Skeletal muscle tissue (tissue), 4 donors: ENCODE results near the gene EEF1G. TPM values are rescaled to one million over a fixed set of nuclear protein-coding genes. Genes with fewer than 3 reads are reported as not detected.
A peak's percentile ranks its signal among the peaks of the same experiment; 100 is the strongest.

Experiments
- H3K27ac ChIP-seq: one replicate; pipeline ENCODE4 v1.7.0; 2013; ENCODE audit warnings: mild to moderate bottlenecking, low read depth, low read length, inconsistent platforms
- H3K27me3 ChIP-seq, 3 donors: one replicate each; pipeline ENCODE4 v1.7.0; 2013; ENCODE audit warnings: low read length in 3 of 3; ENCODE audit not compliant: control insufficient read depth in 3 of 3, insufficient read depth in 3 of 3
- H3K36me3 ChIP-seq, 3 donors: one replicate each; pipeline ENCODE4 v1.7.0; 2013; ENCODE audit warnings: low read length in 3 of 3; ENCODE audit not compliant: control insufficient read depth in 3 of 3, insufficient read depth in 3 of 3
- H3K4me1 ChIP-seq, 3 donors: one replicate each; pipeline ENCODE4 v1.7.0; 2013; ENCODE audit warnings: low read length in 3 of 3, mild to moderate bottlenecking in 3 of 3; ENCODE audit not compliant: control insufficient read depth in 3 of 3, insufficient read depth in 3 of 3
- H3K4me3 ChIP-seq, 3 donors: one replicate each; pipeline ENCODE4 v1.7.0; 2013; ENCODE audit warnings: low read length in 3 of 3
- H3K9ac ChIP-seq, 3 donors: one replicate each; pipeline ENCODE4 v1.7.0; 2013; ENCODE audit warnings: low read length in 3 of 3, mild to moderate bottlenecking in 3 of 3, moderate library complexity in 2 of 3, low read depth in 1 of 3
- H3K9me3 ChIP-seq, 3 donors: one replicate each; pipeline ENCODE4 v1.7.0; 2013; ENCODE audit warnings: low read length in 3 of 3; ENCODE audit not compliant: control insufficient read depth in 3 of 3
- total RNA-seq: library from RNA; depleted of rRNA; stranded (reverse); fragments of >200 nt; gene quantifications from one replicate; pipeline ENCODE4 v1.2.3, GENCODE V29; 2014
- donor health status: Osteomylitis.

The EEF1G gene
- total RNA-seq, 1 donor from 2014 or later, result 2,520 TPM

DNA sequence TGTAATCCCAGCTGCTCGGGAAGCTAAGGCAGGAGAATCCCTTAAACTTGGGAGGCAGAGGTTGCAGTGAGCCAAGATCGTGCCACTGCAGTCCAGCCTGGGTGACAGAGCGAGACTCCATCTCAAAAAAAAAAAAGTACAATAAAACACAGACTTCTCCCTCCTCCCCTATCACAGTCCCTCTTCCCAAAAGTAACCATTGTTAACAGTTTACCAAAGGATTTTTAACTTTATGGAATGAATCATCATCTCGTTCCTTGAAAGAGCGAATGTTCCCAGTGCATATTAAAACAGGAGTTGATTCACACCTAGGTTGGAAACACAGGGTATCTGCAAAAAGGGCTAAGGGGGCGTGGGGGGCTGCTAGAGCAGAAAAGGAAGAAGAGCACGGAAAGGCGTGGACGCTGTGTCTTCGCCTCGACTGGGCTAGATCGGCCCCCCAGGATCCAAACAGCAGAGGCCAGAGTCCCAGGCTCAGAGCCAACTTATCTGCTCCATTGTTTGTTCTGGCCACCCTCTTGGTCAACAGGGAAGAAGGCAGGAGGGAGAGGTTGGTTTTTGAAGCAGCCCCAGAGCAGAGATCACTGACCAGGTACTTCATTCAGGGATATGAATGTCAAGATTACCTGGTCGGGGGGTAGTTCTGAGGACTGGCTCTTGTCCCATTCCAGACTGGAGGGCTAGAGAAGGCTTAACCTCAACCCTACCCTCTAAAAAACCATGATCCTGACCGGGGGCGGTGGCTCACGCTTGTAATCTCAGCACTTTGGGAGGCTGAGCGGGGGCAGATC is 25.0 kb downstream of the EEF1G start:
- Histone ChIP-seq H3K9ac (peak overlapping the region; percentile 0 to 100 (median 98)), H3K4me1 (peaks cover 49 to 76% (median 75%) of the 10 kb centered on the region in 3 donors), H3K9me3 (no peaks in the 10 kb centered on the region), H3K27ac (peak overlapping the region; percentile 94), H3K27me3 (no peaks in the 10 kb centered on the region), H3K4me3 (peak overlapping the region in 1 of 3 donors; percentile 72), H3K36me3 (peaks cover 0 to 2% (median 0%) of the 10 kb centered on the region in 3 donors)

DNA sequence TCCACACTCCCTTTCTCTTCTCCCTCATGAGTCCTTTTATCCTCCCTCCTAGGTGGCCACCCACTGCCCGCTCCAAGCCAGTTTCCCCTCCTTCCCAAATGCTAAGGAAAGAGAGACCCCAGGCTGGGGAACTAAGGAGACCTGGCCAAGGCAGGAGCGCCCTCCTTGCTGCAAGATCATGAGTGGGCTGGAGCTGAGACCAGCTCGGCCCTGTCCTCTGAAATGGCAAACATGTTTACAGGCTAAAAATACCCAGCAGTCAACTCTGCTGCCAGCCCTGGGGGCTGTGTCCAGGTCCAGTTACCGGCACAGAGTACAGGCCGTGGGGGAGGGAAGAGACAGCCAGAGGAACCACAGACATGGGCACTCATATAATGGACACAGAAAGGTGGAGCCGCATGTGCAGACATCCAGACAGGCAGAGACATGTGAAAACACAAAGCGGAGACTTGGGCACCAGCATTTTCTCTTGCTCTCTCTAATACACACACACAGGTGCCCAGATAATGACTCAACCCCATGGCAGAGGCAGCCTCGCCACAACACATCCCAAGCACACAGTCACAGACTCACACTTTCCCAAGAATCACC is 25.9 kb downstream of the EEF1G start:
- Histone ChIP-seq H3K27me3 (no peaks in the 10 kb centered on the region), H3K9me3 (no peaks in the 10 kb centered on the region), H3K4me1 (peaks cover 50 to 76% (median 75%) of the 10 kb centered on the region in 3 donors), H3K4me3 (peak overlapping the region; percentile 72 to 84 (median 83)), H3K36me3 (peaks cover 0 to 4% (median 0%) of the 10 kb centered on the region in 3 donors), H3K9ac (peak overlapping the region; percentile 97 to 100 (median 98)), H3K27ac (peak overlapping the region; percentile 94)

DNA sequence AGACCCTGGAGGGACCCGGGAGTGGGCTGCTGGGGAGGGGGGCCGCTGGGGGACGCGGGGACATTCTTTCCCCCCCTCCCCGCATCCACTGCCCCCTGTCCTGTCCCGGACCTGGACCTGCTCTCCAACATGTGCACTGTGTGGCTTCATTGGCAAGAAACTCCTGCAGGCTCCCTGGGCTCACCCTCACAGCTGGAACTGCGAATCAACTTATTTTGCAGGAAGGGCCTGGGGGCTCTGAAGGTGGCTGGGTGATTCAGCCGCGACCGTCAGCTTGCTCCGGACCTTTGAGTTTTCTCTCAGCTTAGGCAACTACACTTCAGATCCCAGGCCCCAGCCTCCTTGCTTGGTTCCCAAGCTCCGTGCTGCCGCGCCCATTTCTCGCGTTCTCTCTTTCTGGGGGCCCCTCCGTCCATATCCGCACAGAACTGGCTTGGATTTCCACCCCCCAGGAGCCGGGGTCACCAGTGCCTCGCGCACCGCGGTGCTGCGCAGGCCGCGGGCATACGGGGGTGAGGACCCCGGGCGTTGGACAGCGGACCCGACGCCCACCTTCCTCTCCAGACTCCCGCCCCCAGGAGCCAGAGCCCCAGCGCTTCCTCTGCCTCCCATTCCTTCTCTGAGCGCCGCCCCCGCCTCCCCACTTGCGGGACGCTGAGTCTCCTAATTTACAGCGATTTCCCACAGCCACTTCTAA is 26.6 kb downstream of the EEF1G start:
- Histone ChIP-seq H3K27ac (peak overlapping the region; percentile 94), H3K27me3 (no peaks in the 10 kb centered on the region), H3K4me3 (peak overlapping the region; percentile 72 to 84 (median 83)), H3K36me3 (peaks cover 0 to 4% (median 0%) of the 10 kb centered on the region in 3 donors), H3K4me1 (peaks cover 50 to 76% (median 75%) of the 10 kb centered on the region in 3 donors), H3K9ac (peak overlapping the region; percentile 97 to 100 (median 98)), H3K9me3 (no peaks in the 10 kb centered on the region)

DNA sequence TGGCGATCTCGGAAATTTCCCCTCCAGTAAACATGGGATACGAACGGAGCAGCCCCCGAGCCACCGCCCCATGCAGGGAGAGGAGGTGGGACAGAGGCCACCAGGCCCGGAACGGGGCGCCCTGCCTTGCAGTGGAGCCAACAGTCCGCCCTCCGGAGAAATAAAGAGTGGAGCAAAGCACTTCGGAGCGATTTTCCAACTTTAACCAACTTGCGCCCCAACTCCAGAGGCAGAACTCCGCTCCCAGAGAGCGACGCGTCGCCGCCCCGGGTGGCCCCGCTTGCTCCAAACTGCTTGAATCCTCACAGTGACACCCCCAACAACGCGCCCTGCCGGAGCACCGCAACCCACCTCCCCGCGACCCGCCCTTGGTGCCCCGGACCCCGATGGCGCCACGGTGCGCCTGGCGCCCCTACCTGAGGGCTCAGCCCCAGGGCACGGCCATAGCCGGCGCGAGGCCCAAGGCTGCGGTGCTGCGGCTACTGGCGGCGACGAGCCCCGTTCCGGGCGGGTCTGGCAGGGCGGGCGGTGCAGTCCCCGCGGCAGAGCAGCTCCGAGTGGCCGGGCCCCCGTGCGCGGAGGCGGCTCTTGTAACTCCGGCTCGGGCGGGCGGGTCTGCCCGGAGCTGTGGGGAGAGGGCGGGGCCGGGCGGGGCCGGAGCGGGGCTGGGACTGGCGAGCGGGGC is 27.3 kb downstream of the EEF1G start, which contains the start of gene AHNAK:
Gene AHNAK (minus strand): TSS at position 563 of the 685 bp plus-strand sequence. CDS start 10,708 bp downstream, outside the sequence.
- H3K27me3 ChIP-seq, result no peaks in the 10 kb centered on the region
- H3K4me1 ChIP-seq, result peaks cover 50 to 76% (median 75%) of the 10 kb centered on the region in 3 donors
- H3K9me3 ChIP-seq, result no peaks in the 10 kb centered on the region
- peak within 1 kb of the TSS; percentile 94 for H3K27ac ChIP-seq
- peak within 1 kb of the TSS; percentile 87 to 95 (median 93) for H3K4me3 ChIP-seq
- H3K36me3 ChIP-seq, result peaks cover 0 to 7% (median 0%) of the 10 kb centered on the region in 3 donors
- H3K9ac ChIP-seq, result peak within 1 kb of the TSS; percentile 98 to 100 (median 99)

DNA sequence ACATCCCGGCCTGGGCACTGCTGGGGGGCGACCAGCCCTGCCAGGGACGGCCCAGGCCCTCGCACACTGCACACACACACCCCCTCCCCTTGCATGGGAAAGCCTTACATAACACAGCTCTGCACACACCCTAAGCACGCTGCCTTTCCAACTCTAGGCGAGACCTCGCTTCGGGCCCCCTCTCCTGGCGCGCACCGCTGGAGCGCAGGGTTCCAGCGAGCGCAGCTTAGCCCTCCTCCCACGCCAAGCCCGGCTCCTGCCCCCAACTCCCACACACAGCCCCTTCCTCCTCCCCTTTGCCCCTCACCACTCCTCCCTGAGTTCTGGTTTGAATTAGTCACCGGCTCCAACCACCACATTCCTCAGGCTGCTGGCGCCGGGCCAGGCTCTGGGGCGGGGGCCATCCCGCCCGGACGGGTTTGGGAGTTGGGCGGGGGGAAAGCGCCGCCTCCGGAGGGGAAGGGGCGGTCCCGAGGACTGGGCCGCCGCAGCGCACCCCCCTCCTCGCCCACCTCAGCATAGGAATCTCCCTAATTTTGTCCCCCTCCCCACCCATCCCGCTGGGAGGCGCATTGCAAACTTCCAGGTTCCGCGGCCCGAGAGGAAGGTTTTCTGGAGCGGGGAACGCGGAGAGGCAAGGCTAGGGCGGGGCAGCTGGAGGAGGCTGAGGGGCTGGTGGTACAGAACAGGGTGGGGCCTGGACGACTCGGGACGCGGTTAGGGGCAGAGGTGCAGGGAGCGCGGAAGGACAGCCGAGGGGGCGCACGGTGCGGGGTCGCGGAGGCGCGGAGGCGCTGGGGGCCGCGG is 28.1 kb downstream of the EEF1G start:
- Histone ChIP-seq H3K9me3 (no peaks in the 10 kb centered on the region), H3K4me1 (peaks cover 57 to 77% (median 76%) of the 10 kb centered on the region in 3 donors)

DNA sequence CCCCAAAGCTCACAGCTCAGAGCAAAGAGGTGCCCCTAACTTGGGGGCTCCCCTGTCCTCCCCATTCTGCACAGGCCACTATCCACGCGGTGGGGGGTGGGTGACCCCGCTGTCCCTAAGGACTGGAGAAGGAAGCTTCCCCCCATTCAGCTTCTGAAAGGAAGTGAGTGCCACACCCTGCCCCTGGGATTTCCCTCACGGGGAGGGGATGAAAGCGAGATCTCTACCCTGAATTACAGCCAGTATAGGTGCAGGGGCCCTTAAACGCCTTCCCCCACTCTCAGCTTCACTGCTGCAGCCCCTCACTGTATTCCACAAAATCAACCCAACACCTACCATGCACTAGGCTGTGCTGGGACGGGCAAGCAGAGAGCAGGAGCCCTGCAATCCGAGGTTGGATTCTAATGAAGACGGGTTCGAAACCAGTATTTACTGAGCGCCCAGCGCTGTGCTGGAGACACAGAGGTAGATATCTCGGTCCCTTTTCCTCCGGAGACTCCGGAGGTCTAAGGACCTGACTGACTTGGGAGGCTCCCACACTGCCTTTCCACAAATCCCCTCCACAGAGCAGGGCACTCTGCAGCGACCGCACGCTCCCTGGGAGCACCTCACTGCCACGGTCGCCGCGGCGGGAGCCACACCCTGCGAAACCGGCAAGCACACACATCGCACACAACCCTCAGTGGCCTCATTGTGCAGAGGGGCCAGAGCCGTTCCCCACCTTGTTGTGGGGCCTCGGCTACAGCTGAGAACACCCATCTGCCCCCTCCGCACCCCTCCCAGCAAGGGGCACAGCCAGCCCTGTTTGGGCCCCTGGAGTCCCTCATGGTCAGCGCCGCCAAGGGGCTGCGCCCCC is 28.9 kb downstream of the EEF1G start:
- H3K36me3 ChIP-seq, result peaks cover 0 to 7% (median 0%) of the 10 kb centered on the region in 3 donors
- peaks cover 64 to 83% (median 76%) of the 10 kb centered on the region in 3 donors for H3K4me1 ChIP-seq

More for the DNA sequence above, 28.1 kb downstream of the EEF1G start:
- H3K27me3 ChIP-seq, result no peaks in the 10 kb centered on the region
- H3K27ac ChIP-seq, result peak overlapping the region; percentile 94
- H3K9ac ChIP-seq, result peak overlapping the region; percentile 98 to 100 (median 99)
- H3K36me3 ChIP-seq, result peaks cover 0 to 7% (median 0%) of the 10 kb centered on the region in 3 donors
- peak overlapping the region; percentile 87 to 95 (median 93) for H3K4me3 ChIP-seq

DNA sequence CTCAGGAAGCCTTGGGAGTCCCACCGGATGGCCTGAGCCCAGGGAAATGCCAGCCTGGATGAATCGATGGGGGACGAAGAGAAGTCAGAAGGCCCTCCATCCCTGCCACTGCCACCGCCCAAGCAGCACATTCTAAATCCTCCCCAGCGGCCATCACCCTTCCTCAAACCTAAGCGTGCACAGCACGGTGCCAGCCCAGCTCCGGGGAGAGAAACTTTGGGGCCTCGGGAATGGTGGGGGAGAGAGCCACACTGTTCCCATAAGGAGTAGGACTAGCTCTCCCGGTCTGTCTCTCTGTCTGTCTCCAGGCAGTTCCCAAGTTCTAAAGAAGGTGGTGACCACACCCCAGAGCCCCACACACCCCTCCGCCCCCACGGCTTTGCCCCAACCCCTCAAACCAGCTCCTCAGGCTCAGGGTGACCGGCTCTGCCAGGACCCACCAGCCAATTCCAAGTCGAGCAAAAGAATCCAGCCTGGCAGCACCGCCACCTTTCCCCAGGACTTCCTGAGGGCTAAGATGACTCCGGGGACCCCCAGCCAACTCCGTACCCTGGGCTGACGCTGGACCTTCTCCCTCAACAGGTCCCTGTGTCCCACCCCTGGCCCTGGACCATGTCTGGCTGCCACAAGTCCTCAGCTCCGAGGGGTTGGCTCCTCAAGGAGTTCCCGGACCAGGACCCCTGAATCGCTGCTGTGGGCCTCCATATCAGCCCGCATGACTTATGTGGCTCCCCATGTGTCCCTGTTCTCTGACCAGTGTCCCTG is 29.8 kb downstream of the EEF1G start:
- Histone ChIP-seq H3K4me1 (peaks cover 71 to 85% (median 82%) of the 10 kb centered on the region in 3 donors), H3K36me3 (peaks cover 0 to 7% (median 0%) of the 10 kb centered on the region in 3 donors)

More for the DNA sequence above, 28.9 kb downstream of the EEF1G start:
- peak overlapping the region; percentile 94 for H3K27ac ChIP-seq
- peak overlapping the region; percentile 87 to 95 (median 93) for H3K4me3 ChIP-seq
- peak overlapping the region; percentile 98 to 100 (median 99) for H3K9ac ChIP-seq
- H3K27me3 ChIP-seq, result no peaks in the 10 kb centered on the region
- no peaks in the 10 kb centered on the region for H3K9me3 ChIP-seq

More for the DNA sequence above, 29.8 kb downstream of the EEF1G start:
- peak overlapping the region; percentile 87 to 95 (median 93) for H3K4me3 ChIP-seq
- peak overlapping the region; percentile 98 to 100 (median 99) for H3K9ac ChIP-seq
- no peaks in the 10 kb centered on the region for H3K9me3 ChIP-seq
- H3K27ac ChIP-seq, result peak overlapping the region; percentile 94
- no peaks in the 10 kb centered on the region for H3K27me3 ChIP-seq
